ENCODE results near the gene NOS1AP. TPM values are rescaled to one million over a fixed set of nuclear protein-coding genes. Genes with fewer than 3 reads are reported as not detected.

Gene NOS1AP
- total RNA-seq, 1 donor from 2014 or later: 4.9 TPM

- Histone ChIP-seq H3K27me3 (no peaks in the 10 kb centered on the region), H3K9me3 (no peaks in the 10 kb centered on the region), H3K27ac (no peak overlapping the region), H3K36me3 (no peaks in the 10 kb centered on the region), H3K4me3 (no peak overlapping the region), H3K4me1 (peaks cover 14% of the 10 kb centered on the region)
- TF ChIP-seq, protein P1, sequence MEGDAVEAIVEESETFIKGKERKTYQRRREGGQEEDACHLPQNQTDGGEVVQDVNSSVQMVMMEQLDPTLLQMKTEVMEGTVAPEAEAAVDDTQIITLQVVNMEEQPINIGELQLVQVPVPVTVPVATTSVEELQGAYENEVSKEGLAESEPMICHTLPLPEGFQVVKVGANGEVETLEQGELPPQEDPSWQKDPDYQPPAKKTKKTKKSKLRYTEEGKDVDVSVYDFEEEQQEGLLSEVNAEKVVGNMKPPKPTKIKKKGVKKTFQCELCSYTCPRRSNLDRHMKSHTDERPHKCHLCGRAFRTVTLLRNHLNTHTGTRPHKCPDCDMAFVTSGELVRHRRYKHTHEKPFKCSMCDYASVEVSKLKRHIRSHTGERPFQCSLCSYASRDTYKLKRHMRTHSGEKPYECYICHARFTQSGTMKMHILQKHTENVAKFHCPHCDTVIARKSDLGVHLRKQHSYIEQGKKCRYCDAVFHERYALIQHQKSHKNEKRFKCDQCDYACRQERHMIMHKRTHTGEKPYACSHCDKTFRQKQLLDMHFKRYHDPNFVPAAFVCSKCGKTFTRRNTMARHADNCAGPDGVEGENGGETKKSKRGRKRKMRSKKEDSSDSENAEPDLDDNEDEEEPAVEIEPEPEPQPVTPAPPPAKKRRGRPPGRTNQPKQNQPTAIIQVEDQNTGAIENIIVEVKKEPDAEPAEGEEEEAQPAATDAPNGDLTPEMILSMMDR (IDR thresholded peaks at IDR 0.05): no peak
- intact Hi-C loops (cut with DNase I): no loop called here
- ATAC-seq (peak; percentile 30), DNase-seq (no peak)
Measured at GRCh38 chr1:162191396-162192305, 122.2 kb downstream of the NOS1AP start.

DNA sequence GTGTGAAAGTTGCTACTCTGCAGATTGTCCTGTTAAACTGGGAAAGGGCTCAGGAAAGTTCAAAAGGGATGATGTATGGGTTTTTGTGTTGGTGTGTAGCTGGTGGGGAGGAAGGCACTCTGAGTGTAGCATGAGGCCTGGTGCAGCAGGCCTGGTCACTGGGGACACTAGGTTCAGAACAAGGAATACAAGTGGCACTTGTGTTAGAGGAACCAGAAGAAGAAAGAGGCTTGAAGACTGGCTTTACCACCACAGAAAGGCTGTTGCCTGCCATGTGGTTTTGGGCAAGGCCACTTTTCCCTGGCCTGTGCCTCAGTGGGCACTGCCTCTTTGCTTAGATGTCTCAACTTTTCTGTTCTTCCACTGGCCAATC lies 122.8 kb downstream of the NOS1AP start:
- Histone ChIP-seq H3K27me3 (no peaks in the 10 kb centered on the region), H3K4me1 (peaks cover 14% of the 10 kb centered on the region), H3K36me3 (no peaks in the 10 kb centered on the region), H3K4me3 (no peak overlapping the region), H3K9me3 (no peaks in the 10 kb centered on the region), H3K27ac (no peak overlapping the region)
- peak; percentile 60 for ATAC-seq
- no peak for DNase-seq
- TF ChIP-seq, protein P1 (IDR thresholded peaks at IDR 0.05): no peak
- intact Hi-C loops (cut with DNase I): no loop called here

DNA sequence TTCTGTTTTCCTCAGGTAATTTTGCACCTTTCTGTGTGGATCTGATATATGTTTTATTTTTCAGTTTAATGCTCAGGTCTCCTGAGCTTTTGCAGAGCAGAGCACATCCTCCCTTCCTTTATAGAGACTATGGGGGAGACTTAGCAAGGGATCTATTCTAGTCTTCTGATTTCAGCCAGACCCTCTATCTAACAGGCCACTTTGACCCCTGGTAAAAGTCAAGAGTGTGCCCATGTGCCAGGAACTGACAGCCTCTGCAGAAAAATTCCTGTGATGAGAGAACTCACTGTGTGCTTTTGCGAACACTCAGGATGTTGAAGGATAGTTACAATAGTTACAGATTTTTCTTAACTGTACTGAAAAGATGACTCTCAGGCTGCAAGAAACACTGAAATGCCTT lies 123.3 kb downstream of the NOS1AP start:
- Histone ChIP-seq H3K4me1 (peaks cover 12% of the 10 kb centered on the region), H3K4me3 (no peak overlapping the region), H3K36me3 (no peaks in the 10 kb centered on the region), H3K27ac (no peak overlapping the region), H3K27me3 (no peaks in the 10 kb centered on the region), H3K9me3 (no peaks in the 10 kb centered on the region)
- TF ChIP-seq, protein P1 (IDR thresholded peaks at IDR 0.05): no peak
- intact Hi-C loops (cut with DNase I): no loop called here
- DNase-seq: no peak
- no peak for ATAC-seq

DNA sequence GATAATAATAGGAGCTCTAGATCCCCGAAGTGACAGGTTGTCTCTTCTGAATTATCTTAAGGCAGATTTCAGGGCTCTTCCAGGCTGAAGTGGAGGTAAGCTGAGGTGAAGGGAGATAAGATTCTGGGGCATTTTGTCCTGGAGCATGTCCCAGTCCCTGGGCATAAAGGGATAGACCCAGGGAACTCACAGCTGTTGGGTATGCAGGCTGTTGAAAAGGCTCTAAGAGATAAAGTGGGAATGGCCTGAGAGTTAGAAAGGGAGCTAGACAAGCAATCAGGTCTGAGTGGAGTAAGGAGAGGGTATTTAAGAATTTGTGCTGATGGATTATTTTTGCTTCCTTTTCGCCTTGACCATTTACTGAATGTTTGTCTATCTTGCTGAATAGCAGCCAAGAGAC lies 123.7 kb downstream of the NOS1AP start:
- DNase-seq: no peak
- H3K27me3 ChIP-seq: no peaks in the 10 kb centered on the region
- peaks cover 8% of the 10 kb centered on the region for H3K4me1 ChIP-seq
- intact Hi-C loops (cut with DNase I): no loop called here
- no peak overlapping the region for H3K27ac ChIP-seq
- H3K4me3 ChIP-seq: no peak overlapping the region
- H3K36me3 ChIP-seq: no peaks in the 10 kb centered on the region
- no peaks in the 10 kb centered on the region for H3K9me3 ChIP-seq
- TF ChIP-seq, protein P1 (IDR thresholded peaks at IDR 0.05): no peak
- no peak for ATAC-seq

- Histone ChIP-seq H3K4me3 (no peak overlapping the region), H3K9me3 (no peaks in the 10 kb centered on the region), H3K27ac (no peak overlapping the region), H3K27me3 (no peaks in the 10 kb centered on the region), H3K4me1 (peaks cover 6% of the 10 kb centered on the region), H3K36me3 (no peaks in the 10 kb centered on the region)
- ATAC-seq (no peak), DNase-seq (no peak)
- intact Hi-C loops (cut with DNase I): no loop called here
- TF ChIP-seq, protein P1 (IDR thresholded peaks at IDR 0.05): no peak
Measured at GRCh38 chr1:162193815-162194214, 124.3 kb downstream of the NOS1AP start.

Measured in upper lobe of right lung (tissue), 1 donor.